HCT116 (cell line): ENCODE data around the gene RCVRN. TPM values are rescaled to one million over a fixed set of nuclear protein-coding genes. Genes with fewer than 3 reads are reported as not detected.

ENCODE experiments used
- ATAC-seq: fragments of 200-7000 bp; cut with Tn5 transposase; 2 replicates; pipeline ENCODE4 v1.9.1; 2020; ENCODE audit warnings: mild to moderate bottlenecking, moderate library complexity
- BruUV-seq: library from RNA; stranded (reverse); fragments of 400-500 nt; replicated peaks from 2 replicates; lab custom pipeline; 2021; lab: Mats Ljungman, UMichigan
- CTCF ChIA-PET: fragments of 300-600 bp; sonication (Branson Sonifier 250); formaldehyde crosslinking; loops from one replicate; lab custom pipeline; 2021; ENCODE audit warnings: antibody characterized with exemption; lab: Charles Lee
- POLR2A ChIA-PET: fragments of 300-600, 350-600 bp; sonication (Branson Sonifier 250); formaldehyde crosslinking; loops from one replicate; lab custom pipeline; 2021; ENCODE audit warnings: antibody characterized with exemption; lab: Charles Lee
- RAD21 ChIA-PET, 2 experiments: fragments of 300-600 bp; sonication (Branson Sonifier 250); formaldehyde crosslinking; loops; one replicate each; lab custom pipeline; 2023; ENCODE audit warnings: low total read pairs in 2 of 2; ENCODE audit not compliant: uncharacterized antibody in 2 of 2, unreplicated experiment in 2 of 2, low non-redundant PET in 1 of 2; lab: Charles Lee
- DNase-seq: peaks from one replicate; pipeline ENCODE4 v3.0.0-alpha.2; 2010; ENCODE audit warnings: low read depth, low spot score
- H2AFZ ChIP-seq: fragments of 200-600 bp; shearing (Covaris generic), sonication (generic); 2 replicates; pipeline ENCODE4 v1.6.1; 2017; ENCODE audit warnings: low read depth, mixed run types, mixed read lengths, antibody characterized with exemption, low read length; ENCODE audit not compliant: poor library complexity, severe bottlenecking
- H3K27ac ChIP-seq: 2 replicates; pipeline ENCODE4 v1.5.1; 2012; ENCODE audit warnings: low read depth, low read length
- H3K27me3 ChIP-seq: fragments of 200-600 bp; sonication (generic); 2 replicates; pipeline ENCODE4 v1.6.1; 2016; ENCODE audit warnings: mixed run types, low read length, mixed read lengths; ENCODE audit not compliant: insufficient read depth
- H3K36me3 ChIP-seq, 2 experiments: fragments of 200-500 bp in 1 of 2; fragments of 200-600 bp in 1 of 2; sonication (Bioruptor generic) in 1 of 2; sonication (generic) in 1 of 2; 2 replicates each; pipeline versions ENCODE4 v1.5.1 to v1.6.1; 2014 to 2016; ENCODE audit warnings: low read length in 2 of 2, inconsistent platforms in 1 of 2, mixed read lengths in 1 of 2, mixed run types in 1 of 2; ENCODE audit not compliant: insufficient read depth in 2 of 2, control insufficient read depth in 1 of 2
- H3K4me1 ChIP-seq, 2 experiments: fragments of 200-600 bp in 1 of 2; sonication (generic) in 1 of 2; 2 replicates each; pipeline versions ENCODE4 v1.5.1 to v1.6.1; 2012 to 2017; ENCODE audit warnings: low read length in 2 of 2, inconsistent platforms in 1 of 2, mild to moderate bottlenecking in 1 of 2, mixed read lengths in 1 of 2, mixed run types in 1 of 2, moderate library complexity in 1 of 2; ENCODE audit not compliant: insufficient read depth in 2 of 2, control insufficient read depth in 1 of 2
- H3K4me2 ChIP-seq: fragments of 200-600 bp; sonication (generic); 2 replicates; pipeline ENCODE4 v1.6.1; 2017; ENCODE audit warnings: mixed run types, low read length, mixed read lengths
- H3K4me3 ChIP-seq, 2 experiments: fragments of 200-600 bp in 1 of 2; sonication (generic) in 1 of 2; replicated peaks in 1 of 2; 2 replicates each; pipeline ENCODE4 v1.5.1; 2011 to 2016; ENCODE audit warnings: low read length in 2 of 2, control low read depth in 1 of 2, low read depth in 1 of 2, mild to moderate bottlenecking in 1 of 2, mixed read lengths in 1 of 2, mixed run types in 1 of 2
- H3K79me2 ChIP-seq: fragments of 200-600 bp; sonication (generic); 2 replicates; pipeline ENCODE4 v1.6.1; 2017; ENCODE audit warnings: mild to moderate bottlenecking, mixed run types, low read length, moderate library complexity, mixed read lengths; ENCODE audit not compliant: insufficient read depth
- H3K9ac ChIP-seq: fragments of 200-600 bp; sonication (generic); 2 replicates; pipeline ENCODE4 v1.6.1; 2016; ENCODE audit warnings: low read length, mixed read lengths
- H3K9me2 ChIP-seq: fragments of 200-600 bp; sonication (generic), shearing (Covaris generic); 2 replicates; pipeline ENCODE4 v1.6.1; 2017; ENCODE audit warnings: mixed run types, mild to moderate bottlenecking, moderate library complexity; ENCODE audit not compliant: insufficient read depth
- H3K9me3 ChIP-seq, 2 experiments: fragments of 200-500 bp in 1 of 2; fragments of 200-600 bp in 1 of 2; sonication (Bioruptor generic) in 1 of 2; sonication (generic) in 1 of 2; 2 replicates each; pipeline ENCODE4 v1.6.1; 2014 to 2017; ENCODE audit warnings: low read length in 2 of 2, mixed read lengths in 2 of 2, inconsistent platforms in 1 of 2, low read depth in 1 of 2, mild to moderate bottlenecking in 1 of 2, mixed run types in 1 of 2, moderate library complexity in 1 of 2; ENCODE audit not compliant: control insufficient read depth in 1 of 2, insufficient read depth in 1 of 2
- H4K20me1 ChIP-seq: fragments of 200-600 bp; sonication (generic), shearing (Covaris generic); 2 replicates; pipeline ENCODE4 v1.6.1; 2017; ENCODE audit warnings: mixed run types, mild to moderate bottlenecking, moderate library complexity; ENCODE audit not compliant: insufficient read depth
- ATF3 ChIP-seq: IDR thresholded peaks from 2 replicates; pipeline ENCODE4 v1.6.1; 2012
- CBX3 ChIP-seq: IDR thresholded peaks from 2 replicates; pipeline ENCODE4 v1.6.1; 2012; ENCODE audit warnings: low read depth
- CTCF ChIP-seq, 3 experiments: fragments of 200-600 bp in 1 of 3; sonication (generic) in 1 of 3; IDR thresholded peaks in 2 of 3; conservative IDR thresholded peaks in 1 of 3; 2 replicates each; pipeline ENCODE4 v1.5.1; 2012 to 2017; ENCODE audit warnings: low read depth in 2 of 3, low read length in 2 of 3, antibody characterized with exemption in 1 of 3, borderline replicate concordance in 1 of 3, control low read depth in 1 of 3, mild to moderate bottlenecking in 1 of 3, mixed read lengths in 1 of 3, mixed run types in 1 of 3, moderate library complexity in 1 of 3; ENCODE audit not compliant: insufficient read depth in 1 of 3
- EGR1 ChIP-seq: IDR thresholded peaks from 2 replicates; pipeline ENCODE4 v1.6.1; 2012; ENCODE audit warnings: low read depth
- ELF1 ChIP-seq: IDR thresholded peaks from 2 replicates; pipeline ENCODE4 v1.6.1; 2012; ENCODE audit warnings: low read depth, borderline replicate concordance
- EZH2 ChIP-seq: fragments of 200-600 bp; sonication (generic); IDR thresholded peaks from 2 replicates; pipeline ENCODE4 v1.6.1; 2017; ENCODE audit warnings: antibody characterized with exemption, mixed run types
- EZH2phosphoT487 ChIP-seq: fragments of 200-600 bp; IDR thresholded peaks from 2 replicates; pipeline ENCODE4 v1.6.1; 2018; ENCODE audit warnings: antibody characterized with exemption, borderline replicate concordance
- JUND ChIP-seq: IDR thresholded peaks from 2 replicates; pipeline ENCODE4 v1.6.1; 2012
- MAX ChIP-seq: IDR thresholded peaks from 2 replicates; pipeline ENCODE4 v1.6.1; 2012
- POLR2AphosphoS5 ChIP-seq: IDR thresholded peaks from 2 replicates; pipeline ENCODE4 v1.6.1; 2011; ENCODE audit warnings: mild to moderate bottlenecking, low read depth, low read length, moderate library complexity
- RAD21 ChIP-seq: IDR thresholded peaks from 2 replicates; pipeline ENCODE4 v1.6.1; 2012; ENCODE audit warnings: low read depth, mild to moderate bottlenecking
- REST ChIP-seq: IDR thresholded peaks from 2 replicates; pipeline ENCODE4 v1.6.1; 2012; ENCODE audit warnings: low read depth
- SIN3A ChIP-seq: IDR thresholded peaks from 2 replicates; pipeline ENCODE4 v1.6.1; 2012; ENCODE audit warnings: low read depth
- SP1 ChIP-seq: IDR thresholded peaks from 2 replicates; pipeline ENCODE4 v1.6.1; 2012; ENCODE audit warnings: low read depth
- SRF ChIP-seq: IDR thresholded peaks from 2 replicates; pipeline ENCODE4 v1.6.1; 2012; ENCODE audit warnings: low read depth
- YY1 ChIP-seq: IDR thresholded peaks from 2 replicates; pipeline ENCODE4 v1.6.1; 2011; ENCODE audit warnings: low read length, low read depth, moderate library complexity, mild to moderate bottlenecking; ENCODE audit not compliant: insufficient replicate concordance; ENCODE audit errors: extremely low read depth
- ZBTB33 ChIP-seq: IDR thresholded peaks from 2 replicates; pipeline ENCODE4 v1.6.1; 2011; ENCODE audit warnings: mild to moderate bottlenecking, low read length, moderate library complexity; ENCODE audit not compliant: insufficient replicate concordance; ENCODE audit errors: extremely low read depth
- ZFX ChIP-seq: fragments of 450-650 bp; IDR thresholded peaks from 2 replicates; pipeline ENCODE4 v1.6.1; 2017
- ZNF274 ChIP-seq: fragments of 200-500 bp; sonication (Bioruptor generic); IDR thresholded peaks from 2 replicates; pipeline ENCODE4 v1.6.1; 2014; ENCODE audit warnings: mild to moderate bottlenecking, low read depth, low read length, inconsistent platforms
- intact Hi-C: fragments of 100-400 bp; cut with micrococcal nuclease; formaldehyde crosslinking; loops from 2 replicates; pipeline ENCODE4 v1.10.0; 2022
- total RNA-seq: library from RNA; stranded (reverse); gene quantifications from one replicate; pipeline ENCODE4 v1.2.1, GENCODE V29; 2021; ENCODE audit not compliant: unreplicated experiment

RCVRN gene
- total RNA-seq, 1 experiment from 2014 or later = not detected

- no peak overlapping the region for H2AFZ ChIP-seq
- intact Hi-C loops = no loop called here
- H4K20me1 ChIP-seq = no peaks in the 10 kb centered on the region
- no peaks in the 10 kb centered on the region for H3K9me3 ChIP-seq
- H3K27me3 ChIP-seq = peaks cover 7% of the 10 kb centered on the region; the same call in 1 of the 2 replicates
- BruUV-seq = no TSS peak
- no peak for TF ChIP-seq CTCF (IDR thresholded peaks at IDR 0.05 in 2 of 3, conservative IDR thresholded peaks at IDR 0.05 in 1 of 3; ENCODE audit: borderline replicate concordance in 1 of 3, insufficient read depth in 1 of 3, low read depth in 2 of 3, low read length in 2 of 3)
- no peak for TF ChIP-seq ZNF274
- TF ChIP-seq CBX3 = no peak
- TF ChIP-seq SP1 = no peak
- no peak for TF ChIP-seq MAX
- no peak for TF ChIP-seq ELF1
- TF ChIP-seq EGR1 = no peak
- TF ChIP-seq EZH2 = no peak
- TF ChIP-seq RAD21 = no peak
- no peak for TF ChIP-seq YY1
- TF ChIP-seq JUND = no peak
- TF ChIP-seq ZBTB33 = no peak
- TF ChIP-seq SRF = no peak
- TF ChIP-seq POLR2AphosphoS5 = no peak
- TF ChIP-seq REST = no peak
- TF ChIP-seq EZH2phosphoT487 = no peak
- TF ChIP-seq SIN3A = no peak
- no peak for TF ChIP-seq ATF3
- no peak for TF ChIP-seq ZFX
- TF ChIP-seq, all 23 proteins: peak for 0
- no peak overlapping the region for H3K9ac ChIP-seq
- no peaks in the 10 kb centered on the region for H3K36me3 ChIP-seq
- peaks cover 4 to 7% of the 10 kb centered on the region in 2 experiments; a peak in 3 of 4 replicates for H3K4me1 ChIP-seq
- CTCF ChIA-PET = interaction anchor here (0.9 to 1.6 kb wide), 3 partner anchors 12 to 78 kb away, joined by 3 to 10 read pairs (median 4); no protein-coding TSS in a partner anchor
- DNase-seq = no peak
- no peak overlapping the region for H3K4me3 ChIP-seq
- H3K4me2 ChIP-seq = no peak overlapping the region
- no peak overlapping the region for H3K27ac ChIP-seq
- POLR2A ChIA-PET = no interaction called here
- no peaks in the 10 kb centered on the region for H3K9me2 ChIP-seq
- no peak for ATAC-seq
- no peaks in the 10 kb centered on the region for H3K79me2 ChIP-seq
- RAD21 ChIA-PET = no interaction called here
Measured at GRCh38 chr17:9904277-9905077, 594 bp downstream of the RCVRN start.
